SKM-1 (cell line): Measurements from ENCODE around the gene ZNF582.

ENCODE experiments used
- DNase-seq: peaks from one replicate; lab custom pipeline; 2025; ENCODE audit not compliant: unreplicated experiment; lab: John Stamatoyannopoulos, UW

ZNF582 gene

DNA sequence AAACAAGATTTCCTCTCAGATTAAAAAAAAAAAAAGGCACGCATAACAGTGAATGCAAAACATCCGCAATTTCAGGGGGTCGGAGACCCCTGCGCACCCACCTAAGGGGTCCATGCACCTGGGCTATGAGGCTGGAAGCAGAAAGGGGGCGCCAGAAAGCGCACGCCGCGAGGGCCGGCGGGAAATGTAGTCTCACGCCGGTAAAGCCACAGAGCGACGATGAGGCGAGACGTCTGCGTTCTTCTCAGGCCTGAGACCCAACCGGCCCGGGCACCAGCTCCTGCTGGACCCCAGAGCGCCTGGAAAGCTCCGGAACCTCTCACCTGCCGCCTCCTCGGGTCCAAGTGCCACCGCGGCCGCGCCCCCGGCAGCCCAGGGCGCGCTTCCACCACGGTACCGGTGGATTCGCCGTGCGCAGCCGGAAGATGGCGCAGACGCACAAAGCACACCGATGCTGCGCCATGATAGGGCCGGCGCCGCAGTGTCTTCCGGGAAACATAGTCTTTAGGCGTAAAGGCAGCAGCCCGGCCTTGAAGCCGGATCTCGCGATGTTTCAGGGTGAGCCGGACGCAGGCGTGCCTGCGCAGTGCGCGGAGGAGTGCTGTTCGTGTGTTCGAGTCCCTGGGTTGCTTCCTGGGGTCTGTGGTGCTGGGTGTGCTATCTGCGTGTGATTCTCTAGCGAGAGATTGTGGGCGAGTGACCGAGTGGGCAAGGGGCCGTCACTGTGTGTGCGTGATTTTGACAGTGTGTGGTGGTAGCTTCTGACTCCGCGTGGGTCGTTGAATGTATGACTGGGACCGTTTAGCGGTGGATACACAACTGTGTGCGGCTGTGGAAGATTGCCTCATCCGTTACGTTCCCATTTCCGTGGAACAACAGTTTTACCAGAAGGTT is at the start of gene ZNF582:
ZNF582 (minus strand) TSS at position 416 of the 894 bp plus-strand sequence. CDS start 1,782 bp downstream, outside the sequence.
- peak; percentile 69 for DNase-seq

DNA sequence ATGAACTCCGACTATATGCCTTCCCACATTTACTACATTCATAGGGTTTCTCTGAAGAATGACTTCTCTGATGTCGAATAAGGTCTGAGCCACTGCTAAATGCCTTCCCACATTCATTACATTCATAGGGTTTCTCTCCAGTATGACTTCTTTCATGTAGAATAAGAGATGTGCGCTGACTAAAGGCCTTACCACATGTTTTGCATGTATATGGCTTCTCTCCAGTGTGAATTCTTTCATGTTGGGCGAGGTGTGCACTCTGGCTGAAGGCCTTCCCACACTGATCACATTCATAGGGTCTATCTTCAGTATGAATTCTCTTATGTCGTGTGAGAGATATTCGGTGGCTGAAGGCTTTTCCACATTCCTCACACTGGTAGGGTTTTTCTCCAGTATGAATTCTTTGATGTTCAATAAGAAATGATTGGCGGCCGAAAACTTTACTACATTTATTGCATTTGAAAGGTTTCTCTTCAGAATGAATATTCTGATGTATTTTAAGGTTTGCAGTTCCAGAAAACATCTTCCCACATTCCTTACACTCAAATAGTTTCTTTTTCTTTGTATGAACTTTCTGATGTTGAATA is 48.0 kb upstream of the ZNF582 start:
- no peak for DNase-seq

DNA sequence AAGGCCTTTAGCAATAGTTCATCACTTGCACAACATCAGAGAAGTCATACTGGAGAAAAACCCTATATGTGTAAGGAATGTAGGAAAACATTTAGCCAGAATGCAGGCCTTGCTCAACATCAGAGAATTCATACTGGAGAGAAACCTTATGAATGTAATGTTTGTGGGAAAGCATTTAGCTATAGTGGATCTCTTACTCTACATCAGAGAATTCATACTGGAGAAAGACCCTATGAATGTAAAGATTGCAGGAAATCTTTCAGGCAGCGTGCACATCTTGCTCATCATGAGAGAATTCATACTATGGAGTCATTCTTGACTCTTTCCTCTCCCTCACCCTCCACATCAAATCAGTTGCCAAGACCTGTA is 30.6 kb upstream of the ZNF582 start:
- DNase-seq: no peak

DNA sequence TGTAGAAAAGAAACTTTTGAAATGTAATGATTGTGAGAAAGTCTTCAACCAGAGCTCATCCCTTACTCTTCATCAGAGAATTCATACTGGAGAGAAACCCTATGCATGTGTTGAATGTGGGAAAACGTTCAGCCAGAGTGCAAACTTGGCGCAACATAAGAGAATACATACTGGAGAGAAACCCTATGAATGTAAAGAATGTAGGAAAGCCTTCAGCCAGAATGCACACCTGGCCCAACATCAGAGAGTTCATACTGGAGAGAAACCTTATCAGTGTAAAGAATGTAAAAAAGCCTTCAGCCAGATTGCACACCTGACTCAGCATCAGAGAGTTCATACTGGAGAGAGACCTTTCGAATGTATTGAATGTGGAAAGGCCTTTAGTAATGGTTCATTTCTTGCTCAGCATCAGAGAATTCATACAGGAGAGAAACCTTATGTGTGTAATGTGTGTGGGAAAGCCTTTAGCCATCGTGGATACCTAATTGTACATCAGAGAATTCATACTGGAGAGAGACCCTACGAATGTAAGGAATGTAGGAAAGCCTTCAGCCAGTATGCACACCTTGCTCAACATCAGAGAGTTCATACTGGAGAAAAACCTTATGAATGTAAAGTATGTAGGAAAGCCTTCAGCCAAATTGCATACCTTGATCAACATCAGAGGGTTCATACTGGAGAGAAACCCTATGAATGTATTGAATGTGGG is 30.1 kb upstream of the ZNF582 start:
- DNase-seq: no peak

DNA sequence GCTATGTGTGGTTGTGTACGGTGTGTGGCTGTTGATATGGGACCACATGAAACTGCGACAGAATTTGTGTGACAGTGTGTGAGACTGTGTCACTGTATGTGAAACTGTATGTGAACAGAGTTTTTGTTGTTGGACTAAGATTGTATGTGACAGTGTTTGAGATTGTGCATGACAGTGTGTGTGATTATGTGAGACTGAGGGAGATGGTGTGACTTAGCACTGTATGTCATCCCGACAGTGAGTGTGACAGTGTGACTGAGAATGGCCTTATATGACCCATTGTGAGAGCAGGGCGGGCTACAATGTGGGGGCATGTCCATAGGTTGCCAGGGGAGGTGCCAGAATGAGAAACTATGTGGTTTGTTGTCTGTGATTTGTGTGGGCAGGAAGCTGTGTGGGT is 11.7 kb upstream of the ZNF582 start:
- DNase-seq: no peak

DNA sequence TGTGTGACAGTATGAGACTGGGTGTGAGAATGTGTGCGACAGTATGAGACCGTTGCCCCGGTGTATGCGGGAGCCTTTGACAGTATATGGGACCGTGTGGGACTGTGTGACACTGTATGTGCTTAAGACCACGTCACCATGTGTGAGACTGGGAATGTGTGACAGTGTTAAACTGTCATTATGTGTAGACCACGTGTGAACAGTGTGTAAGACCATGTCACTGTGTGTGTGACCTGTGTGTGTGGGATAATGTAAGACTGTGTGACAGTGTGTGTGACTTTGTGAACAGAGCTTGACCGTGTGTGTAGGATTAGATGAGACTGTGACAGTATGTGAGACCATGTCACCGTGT is 11.3 kb upstream of the ZNF582 start:
- DNase-seq: no peak

DNA sequence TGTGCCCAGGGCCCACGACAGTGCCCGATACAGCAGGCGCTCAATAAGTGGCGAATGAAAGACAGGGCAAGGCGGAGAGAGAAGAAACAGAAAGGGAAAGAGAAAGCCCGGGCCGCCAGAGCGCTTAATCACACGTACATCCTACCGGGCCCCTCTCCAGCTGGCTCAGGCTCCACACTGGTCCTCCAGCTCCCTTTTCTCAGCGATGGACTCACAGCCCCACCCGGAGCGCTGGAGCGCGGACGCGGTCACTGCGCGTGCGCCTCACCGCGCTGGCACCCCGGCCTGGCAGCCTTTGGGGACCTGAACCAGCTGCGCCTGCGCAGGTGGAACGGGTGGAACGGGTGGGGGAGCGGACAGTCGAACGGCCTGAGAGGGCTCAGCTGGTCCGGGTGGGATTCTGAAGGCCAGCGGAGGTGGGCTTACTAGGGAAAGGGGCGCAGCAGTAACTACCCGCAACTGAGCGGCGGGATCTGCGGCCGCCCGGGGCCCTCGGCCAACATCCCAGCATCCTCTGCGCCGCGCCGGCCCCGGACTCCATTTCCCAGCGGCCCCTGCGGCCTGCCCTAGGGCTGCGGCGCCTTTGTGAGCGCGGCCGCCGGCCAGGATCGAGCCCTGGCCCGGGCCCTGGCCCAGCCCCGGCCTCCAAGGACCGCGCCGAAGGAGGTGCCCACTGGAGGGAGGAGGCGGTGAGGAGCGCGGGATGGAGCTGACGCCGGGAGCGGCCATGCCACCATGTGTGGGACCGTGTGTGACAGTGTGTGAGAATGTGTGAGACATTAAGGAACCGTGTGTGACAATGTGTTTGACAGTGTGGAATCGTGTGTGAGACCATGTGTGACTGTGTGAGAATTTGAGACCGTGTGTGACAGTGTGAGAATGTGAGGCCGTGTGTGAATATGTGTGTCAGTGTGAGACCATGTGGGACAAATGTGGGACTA is 10.7 kb upstream of the ZNF582 start, which contains the start of gene ZNF583:
ZNF583 (plus strand) TSS at position 569 of the 941 bp plus-strand sequence. CDS start 2,783 bp downstream, outside the sequence.
- peak; percentile 30 for DNase-seq

DNA sequence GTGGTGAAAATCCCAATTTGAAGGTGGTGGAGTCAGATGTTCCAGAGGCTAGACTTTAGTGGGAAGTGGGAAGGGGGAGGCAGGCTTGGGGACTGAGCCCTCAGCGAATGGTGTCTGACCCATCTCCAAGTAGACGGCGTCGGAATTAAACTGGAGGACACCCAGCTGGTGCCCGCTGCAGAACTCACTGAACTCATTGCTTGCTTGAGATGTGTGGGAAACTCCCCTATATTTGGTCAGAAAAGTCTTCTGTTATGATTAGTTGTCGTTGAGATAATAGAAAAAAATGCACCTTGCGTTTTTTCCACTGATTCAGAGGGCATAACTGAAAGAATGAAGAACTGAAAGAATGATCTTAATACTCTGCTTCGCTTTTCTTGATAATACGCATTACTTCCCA is 9.9 kb upstream of the ZNF582 start:
- no peak for DNase-seq

DNA sequence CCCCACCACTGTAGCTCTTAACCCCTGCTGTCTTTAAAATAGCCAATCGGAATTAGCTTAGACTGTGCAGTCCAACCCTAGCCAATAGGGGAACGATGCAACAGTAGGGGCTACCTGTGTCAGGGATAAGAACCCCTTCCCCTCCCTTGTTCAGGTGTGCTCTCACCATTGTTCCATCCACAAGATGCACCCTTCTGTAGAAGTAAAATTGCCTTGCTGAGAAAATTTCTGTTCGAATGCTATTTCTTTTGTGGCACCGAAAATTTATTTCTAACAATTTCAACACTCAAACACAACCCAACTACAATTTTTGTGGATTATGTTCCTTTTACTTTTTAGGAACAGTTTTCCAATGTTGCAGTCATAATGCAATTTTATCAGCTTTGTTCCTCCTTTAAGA is 7.2 kb upstream of the ZNF582 start:
- no peak for DNase-seq

DNA sequence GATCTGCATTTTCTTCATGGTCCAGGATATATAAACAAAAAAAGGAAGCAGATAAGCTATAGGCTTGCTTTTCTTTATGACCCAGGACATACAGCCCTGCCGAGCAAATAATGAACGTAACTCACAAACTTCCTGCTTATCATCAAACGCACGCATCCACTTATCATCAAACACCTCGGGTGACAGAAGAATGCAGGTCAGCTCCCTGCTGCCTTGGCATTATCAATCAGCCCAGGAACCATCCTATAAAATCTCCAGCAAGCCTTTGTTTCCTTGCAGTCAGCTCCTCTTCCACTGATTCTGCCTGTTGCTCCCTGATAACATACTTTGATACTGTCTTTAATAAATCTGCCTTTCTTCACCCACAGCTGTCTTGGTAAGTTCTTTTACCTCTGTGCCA is 5.5 kb upstream of the ZNF582 start:
- DNase-seq: no peak

DNA sequence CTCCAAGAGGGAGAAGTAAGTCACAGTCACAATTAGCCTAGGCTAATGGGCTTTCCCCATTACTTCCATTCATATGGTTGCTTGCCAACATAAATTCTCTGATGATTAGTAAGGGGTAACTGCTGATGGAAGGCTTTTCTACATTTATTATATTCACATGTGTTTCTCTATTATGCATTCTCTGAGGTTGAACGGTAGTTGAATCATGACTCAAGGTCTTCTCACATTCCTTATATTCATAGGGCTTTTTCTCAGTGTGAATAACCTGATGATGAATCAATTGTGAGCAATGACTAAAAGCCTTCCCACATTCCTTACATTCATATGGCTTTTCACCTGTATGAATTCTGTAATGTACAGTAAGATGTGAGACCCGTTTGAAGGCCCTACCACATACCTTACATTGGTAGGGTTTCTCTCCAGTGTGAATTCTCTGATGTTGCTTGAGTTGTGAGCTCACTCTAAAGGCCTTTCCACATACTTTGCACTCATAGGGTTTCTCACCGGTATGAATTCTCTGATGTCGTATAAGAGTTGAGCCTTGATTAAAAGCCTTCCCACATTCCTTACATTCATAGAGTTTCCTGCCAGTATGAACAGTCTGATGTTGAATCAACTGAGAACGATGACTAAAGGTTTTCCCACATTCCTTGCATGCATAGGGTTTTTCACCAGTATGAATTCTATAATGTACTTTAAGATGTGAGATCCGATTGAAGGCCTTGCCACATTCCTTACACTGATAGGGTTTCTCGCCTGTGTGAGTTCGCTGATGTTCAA is 9.3 kb downstream of the ZNF582 start:
- no peak for DNase-seq

DNA sequence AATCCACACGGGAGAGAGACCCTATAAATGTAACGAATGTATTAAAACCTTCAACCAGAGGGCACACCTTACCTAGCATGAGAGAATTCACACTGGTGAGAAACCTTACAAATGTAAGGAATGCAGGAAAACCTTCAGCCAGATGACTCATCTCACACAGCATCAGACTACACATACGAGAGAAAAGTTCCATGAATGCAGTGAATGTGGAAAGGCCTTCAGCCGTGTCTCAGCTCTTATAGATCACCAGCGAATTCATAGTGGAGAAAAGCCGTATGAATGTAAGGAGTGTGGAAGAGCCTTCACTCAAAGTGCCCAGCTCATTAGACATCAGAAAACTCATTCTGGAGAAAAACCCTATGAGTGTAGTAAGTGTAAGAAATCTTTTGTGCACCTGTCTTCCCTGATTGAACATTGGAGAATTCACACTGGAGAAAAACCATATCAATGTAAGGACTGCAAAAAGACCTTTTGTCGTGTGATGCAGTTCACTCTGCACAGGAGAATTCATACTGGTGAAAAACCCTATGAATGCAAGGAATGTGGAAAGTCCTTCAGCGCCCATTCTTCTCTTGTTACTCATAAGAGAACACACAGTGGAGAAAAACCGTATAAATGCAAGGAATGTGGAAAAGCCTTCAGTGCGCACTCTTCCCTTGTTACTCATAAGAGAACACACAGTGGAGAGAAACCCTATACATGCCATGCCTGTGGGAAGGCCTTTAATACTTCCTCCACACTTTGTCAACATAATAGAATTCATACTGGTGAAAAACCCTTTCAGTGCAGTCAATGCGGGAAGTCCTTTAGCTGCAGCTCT is 16.0 kb downstream of the ZNF582 start:
- no peak for DNase-seq

DNA sequence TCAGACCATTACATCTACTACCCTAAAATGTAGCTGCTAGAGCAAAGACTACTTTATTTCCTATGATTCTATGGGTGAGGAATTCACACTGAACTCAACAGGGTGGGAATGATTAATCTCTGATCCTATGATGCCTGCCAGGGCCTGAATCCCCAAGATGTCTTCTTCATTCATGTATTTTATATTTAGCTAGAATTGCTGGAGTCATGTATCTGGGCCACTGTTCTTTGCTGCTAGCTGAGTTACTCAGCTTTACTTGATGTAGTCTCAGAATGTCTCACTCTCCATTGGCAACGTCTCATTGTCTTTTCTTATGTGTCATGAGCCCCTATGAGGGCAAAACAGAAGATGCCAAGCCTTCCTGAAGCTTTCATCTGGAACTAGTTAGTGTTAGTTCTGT is 21.1 kb downstream of the ZNF582 start:
- no peak for DNase-seq

DNA sequence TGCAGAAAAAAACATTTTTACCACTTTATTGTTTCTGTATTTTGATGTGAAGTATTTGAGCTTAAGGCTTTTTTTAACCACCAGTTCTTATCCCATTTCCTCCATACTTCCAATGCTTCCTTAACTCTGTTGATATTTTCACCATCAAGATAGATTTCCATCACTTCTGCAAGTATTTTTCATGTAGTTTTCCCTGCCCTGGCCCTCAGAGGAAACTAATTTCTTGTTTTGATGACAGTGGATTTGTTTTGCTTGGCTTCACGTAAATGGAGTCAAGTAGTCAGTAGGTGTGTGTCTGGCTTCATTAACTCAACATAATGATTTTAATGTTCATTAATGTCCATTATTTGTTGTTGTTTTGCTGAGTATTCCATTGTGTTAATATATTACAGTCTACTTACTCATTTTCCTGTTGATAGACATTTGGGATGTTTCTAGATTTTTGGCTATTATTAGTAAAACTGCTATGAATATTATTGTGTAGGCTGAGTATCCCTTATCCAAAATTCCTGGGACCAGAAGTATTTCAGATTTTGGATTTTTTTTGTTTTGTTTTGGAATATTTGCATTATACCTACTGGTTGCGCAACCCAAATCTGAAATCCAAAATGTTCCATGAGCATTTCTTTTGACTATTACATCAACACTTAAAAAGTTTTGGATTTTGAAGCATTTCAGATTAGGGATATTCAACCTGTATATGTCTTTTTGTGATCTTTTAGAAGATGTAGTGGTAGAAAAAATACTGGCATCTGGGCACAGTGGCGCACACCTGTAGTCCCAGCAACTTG is 23.3 kb downstream of the ZNF582 start:
- DNase-seq: no peak

DNA sequence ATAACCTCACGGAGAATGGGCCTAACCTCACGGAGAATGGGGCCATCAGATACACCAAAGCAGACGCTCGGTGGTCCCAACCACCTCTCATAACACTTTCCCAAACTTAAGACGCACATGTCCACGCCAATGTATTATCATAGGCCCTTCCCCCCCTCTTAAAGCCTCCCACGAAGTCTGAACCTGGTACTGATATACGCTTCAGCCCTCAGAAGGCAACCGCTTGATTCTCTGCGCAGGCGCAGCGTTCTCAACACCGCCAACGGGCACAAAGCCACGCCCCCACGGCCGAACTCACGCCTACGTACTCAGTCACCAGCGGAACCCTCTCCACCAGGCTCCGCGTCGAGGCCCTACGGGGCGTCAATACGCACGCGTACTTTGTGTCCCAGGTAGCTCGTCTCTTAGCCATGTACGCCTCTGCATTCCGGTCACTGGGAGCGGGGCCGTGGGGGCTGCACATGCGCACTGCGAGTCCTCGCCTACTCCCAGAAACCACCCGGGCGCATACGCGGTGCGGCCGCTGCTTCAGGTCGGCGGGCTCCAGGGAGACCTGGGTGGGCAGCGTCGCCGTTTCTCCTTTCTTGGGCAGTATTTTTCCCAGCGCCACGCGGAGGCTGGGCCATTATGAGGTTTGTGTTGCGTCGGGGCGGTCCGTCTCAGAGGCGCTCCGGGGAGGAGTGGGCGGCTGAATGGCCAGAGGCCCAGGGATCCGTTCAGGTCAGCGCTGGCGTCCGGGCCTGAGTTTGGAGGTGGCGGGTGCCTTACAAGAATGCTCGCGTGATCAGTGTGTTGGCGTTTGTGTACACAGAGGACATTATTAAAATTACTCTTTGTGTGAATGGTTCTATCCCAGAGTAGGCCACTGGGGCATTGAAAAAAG is 25.3 kb downstream of the ZNF582 start:
- DNase-seq: peak; percentile 73

DNA sequence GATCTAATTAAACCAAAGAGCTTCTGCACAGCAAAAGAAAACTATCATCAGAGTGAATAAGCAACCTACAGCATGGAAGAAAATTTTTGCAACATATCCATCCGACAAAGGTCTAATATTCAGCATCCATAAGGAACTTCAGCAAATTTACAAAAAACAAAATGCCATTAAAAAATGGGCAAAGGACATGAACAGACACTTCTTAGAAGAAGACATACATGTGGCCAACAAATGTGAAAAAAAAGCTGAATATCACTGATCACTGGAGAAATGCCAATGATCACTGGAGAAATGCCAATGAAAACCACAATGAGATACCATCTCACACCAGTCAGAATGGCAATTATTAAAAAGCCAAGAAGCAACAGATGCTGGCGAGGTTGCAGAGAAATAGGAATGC is 32.5 kb downstream of the ZNF582 start:
- no peak for DNase-seq

DNA sequence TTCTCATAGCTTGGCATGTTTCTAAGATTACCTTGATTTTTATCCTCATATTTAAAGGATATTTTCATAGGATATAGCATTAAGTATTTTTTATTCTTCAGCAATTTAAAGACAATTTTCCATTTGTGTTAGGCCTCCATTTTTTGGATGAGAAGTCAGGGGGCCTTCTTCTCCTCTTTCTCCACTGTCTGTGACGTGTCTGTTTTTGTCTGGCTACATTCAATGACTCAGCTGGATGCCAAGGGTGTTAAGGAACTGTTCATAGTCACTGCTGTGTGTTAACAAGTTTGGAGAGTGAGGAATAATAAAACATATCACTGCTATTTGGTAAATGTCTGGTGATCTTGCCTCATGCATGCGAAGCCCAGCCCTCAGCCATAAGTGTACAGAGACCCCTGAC is 36.4 kb downstream of the ZNF582 start:
- no peak for DNase-seq
